IMR-90 (cell line): ENCODE data around the gene C17orf107. TPM values are rescaled to one million over a fixed set of nuclear protein-coding genes. Genes with fewer than 3 reads are reported as not detected.

Experiments used
- ATAC-seq: fragments of 200-7000 bp; cut with Tn5 transposase; 2 replicates; pipeline ENCODE4 v1.9.1; 2020; ENCODE audit warnings: low read depth, mild to moderate bottlenecking, moderate library complexity
- BruUV-seq: library from RNA; stranded (reverse); fragments of 400-500 nt; replicated peaks from 2 replicates; lab custom pipeline; 2021; lab: Mats Ljungman, UMichigan
- CTCF ChIA-PET: fragments of 300-600 bp; formaldehyde crosslinking; extraction: SDS; loops from one replicate; lab custom pipeline; 2021; ENCODE audit warnings: antibody characterized with exemption; lab: Yijun Ruan, JAX
- POLR2A ChIA-PET: fragments of 300-600 bp; sonication (Branson Sonifier 250); formaldehyde crosslinking; loops from one replicate; lab custom pipeline; 2022; ENCODE audit warnings: antibody characterized with exemption; ENCODE audit not compliant: unreplicated experiment; lab: Charles Lee
- DNase-seq: peaks from one replicate; pipeline ENCODE4 v3.0.0; 2013
- H2AFZ ChIP-seq: replicated peaks from 2 replicates; pipeline ENCODE3; 2013; ENCODE audit warnings: low read length, mild to moderate bottlenecking; ENCODE audit not compliant: poor library complexity
- H2AK5ac ChIP-seq: 2 replicates; pipeline ENCODE4 v1.6.1; 2013; ENCODE audit warnings: low read depth, low read length, inconsistent platforms
- H2AK9ac ChIP-seq: replicated peaks from 2 replicates; pipeline ENCODE3; 2013; ENCODE audit warnings: mild to moderate bottlenecking, low read depth, low read length, moderate library complexity; ENCODE audit not compliant: poor library complexity
- H2BK120ac ChIP-seq: 2 replicates; pipeline ENCODE4 v1.6.1; 2013; ENCODE audit warnings: low read depth, low read length, inconsistent platforms
- H2BK15ac ChIP-seq: 3 replicates; pipeline ENCODE4 v1.6.1; 2013; ENCODE audit warnings: low read depth, low read length, inconsistent platforms
- H2BK20ac ChIP-seq: 2 replicates; pipeline ENCODE4 v1.6.1; 2013; ENCODE audit warnings: low read depth, mild to moderate bottlenecking, inconsistent platforms, low read length, moderate library complexity
- H2BK5ac ChIP-seq: 2 replicates; pipeline ENCODE4 v1.6.1; 2013; ENCODE audit warnings: mild to moderate bottlenecking, low read depth, low read length, inconsistent platforms; ENCODE audit not compliant: poor library complexity, severe bottlenecking
- H3K14ac ChIP-seq: replicated peaks from 2 replicates; pipeline ENCODE4 v1.6.1; 2013; ENCODE audit warnings: low read depth, low read length, inconsistent platforms
- H3K18ac ChIP-seq: 2 replicates; pipeline ENCODE4 v1.6.1; 2013; ENCODE audit warnings: low read depth, low read length, control low read depth
- H3K23ac ChIP-seq: 2 replicates; pipeline ENCODE4 v1.6.1; 2013; ENCODE audit warnings: low read depth, low read length, inconsistent platforms
- H3K27ac ChIP-seq: 2 replicates; pipeline ENCODE4 v1.5.1; 2013; ENCODE audit warnings: mild to moderate bottlenecking, control low read depth, low read length; ENCODE audit not compliant: insufficient read depth
- H3K27me3 ChIP-seq: 2 replicates; pipeline ENCODE4 v1.6.1; 2013; ENCODE audit warnings: low read length; ENCODE audit not compliant: control insufficient read depth, insufficient read depth
- H3K36me3 ChIP-seq: 2 replicates; pipeline ENCODE4 v1.6.1; 2013; ENCODE audit warnings: low read length, mixed read lengths; ENCODE audit not compliant: control insufficient read depth, insufficient read depth
- H3K4ac ChIP-seq: 2 replicates; pipeline ENCODE4 v1.6.1; 2013; ENCODE audit warnings: low read depth, low read length, inconsistent platforms
- H3K4me1 ChIP-seq: 2 replicates; pipeline ENCODE4 v1.6.1; 2013; ENCODE audit warnings: low read length, mixed read lengths; ENCODE audit not compliant: control insufficient read depth, insufficient read depth
- H3K4me2 ChIP-seq: 2 replicates; pipeline ENCODE4 v1.6.1; 2013; ENCODE audit warnings: low read depth, mild to moderate bottlenecking, control low read depth, low read length, moderate library complexity
- H3K4me3 ChIP-seq: 2 replicates; pipeline ENCODE4 v1.5.1; 2013; ENCODE audit warnings: low read depth, mild to moderate bottlenecking, control low read depth, low read length, moderate library complexity; ENCODE audit not compliant: insufficient read depth
- H3K56ac ChIP-seq: 2 replicates; pipeline ENCODE4 v1.6.1; 2013; ENCODE audit warnings: low read length, inconsistent platforms; ENCODE audit not compliant: insufficient read depth; ENCODE audit errors: extremely low read depth
- H3K79me1 ChIP-seq, 2 experiments: 2 replicates each; pipeline ENCODE4 v1.6.1; 2013; ENCODE audit warnings: low read length in 2 of 2, inconsistent platforms in 1 of 2, low read depth in 1 of 2
- H3K9ac ChIP-seq: 2 replicates; pipeline ENCODE4 v1.6.1; 2013; ENCODE audit warnings: low read depth, low read length, control low read depth
- H3K9me1 ChIP-seq: 2 replicates; pipeline ENCODE4 v1.6.1; 2013; ENCODE audit warnings: low read length, inconsistent platforms; ENCODE audit not compliant: insufficient read depth
- H3K9me3 ChIP-seq: 2 replicates; pipeline ENCODE4 v1.6.1; 2013; ENCODE audit warnings: low read length; ENCODE audit not compliant: control insufficient read depth, insufficient read depth
- H4K20me1 ChIP-seq: 2 replicates; pipeline ENCODE4 v1.6.1; 2013; ENCODE audit warnings: low read length, inconsistent platforms; ENCODE audit not compliant: insufficient read depth
- H4K5ac ChIP-seq: 2 replicates; pipeline ENCODE4 v1.6.1; 2013; ENCODE audit warnings: mild to moderate bottlenecking, low read depth, low read length, control low read depth
- H4K8ac ChIP-seq, 2 experiments: 2 replicates each; pipeline ENCODE4 v1.6.1; 2013; ENCODE audit warnings: low read depth in 2 of 2, low read length in 2 of 2, control low read depth in 1 of 2, inconsistent platforms in 1 of 2
- H4K91ac ChIP-seq: 2 replicates; pipeline ENCODE4 v1.6.1; 2013; ENCODE audit warnings: low read depth, low read length, inconsistent platforms; ENCODE audit not compliant: insufficient read depth
- MXI1 ChIP-seq: IDR thresholded peaks from 2 replicates; pipeline ENCODE4 v1.6.1; 2012; ENCODE audit warnings: low read depth, mild to moderate bottlenecking, low read length, moderate library complexity, borderline replicate concordance
- WGBS, 2 experiments: methylation state at CpG; one replicate each; pipeline versions ENCODE4 v1.1.5 to v1.1.7; 2013; ENCODE audit warnings: missing lambda C conversion rate in 2 of 2; ENCODE audit not compliant: insufficient read length in 1 of 2; ENCODE audit errors: extremely low coverage in 2 of 2; 5-methylcytosine and 5-hydroxymethylcytosine counted together
- dilution Hi-C: fragments of 300-500 bp; cut with HindIII; formaldehyde crosslinking; loops from one replicate; pipeline ENCODE4 v1.14.3; 2018; ENCODE audit warnings: low sequenced_read_pairs; ENCODE audit not compliant: unreplicated experiment
- in situ Hi-C: fragments of 300-500 bp; cut with MboI; formaldehyde crosslinking; loops from 3 replicates; pipeline ENCODE4 v1.14.3; 2019; ENCODE audit warnings: low sequenced_read_pairs, inconsistent platforms, mixed read lengths
- intact Hi-C: fragments of 100-400 bp; cut with micrococcal nuclease; formaldehyde crosslinking; loops from 2 replicates; pipeline ENCODE4 v1.10.0; 2022
- polyA plus RNA-seq, 3 experiments: library from polyadenylated mRNA; depleted of rRNA; stranded (reverse); fragments of >200 nt; gene quantifications; 2 replicates each; pipeline ENCODE4 v1.2.3, GENCODE V29; 2012; ENCODE audit warnings: low replicate concordance in 1 of 3
- total RNA-seq: library from RNA; depleted of rRNA; stranded (reverse); fragments of >200 nt; gene quantifications from 2 replicates; pipeline ENCODE4 v1.2.3, GENCODE V29; 2012

C17orf107 gene
- total and polyA plus RNA-seq, 2 of the 4 experiments (the other 2 are of a cell fraction) = 0.54 to 0.82 TPM

GRCh38 chr17:4892499-4893221, 6.7 kb upstream of the C17orf107 start:
- Histone ChIP-seq H3K27ac (no peak overlapping the region), H4K5ac (no peak overlapping the region), H4K91ac (no peak overlapping the region), H3K79me1 (no peaks in the 10 kb centered on the region), H3K14ac (no peak overlapping the region), H3K4ac (no peak overlapping the region), H3K36me3 (peaks cover 63% of the 10 kb centered on the region), H2BK15ac (no peak overlapping the region), H3K18ac (no peak overlapping the region), H3K27me3 (no peaks in the 10 kb centered on the region), H2BK5ac (no peak overlapping the region), H3K9me1 (no peaks in the 10 kb centered on the region), H3K9ac (no peak overlapping the region), H2BK120ac (no peak overlapping the region), H3K23ac (no peak overlapping the region), H2BK20ac (no peak overlapping the region), H2AFZ (no peak overlapping the region), H2AK9ac (no peak overlapping the region), H4K20me1 (peaks cover 8% of the 10 kb centered on the region; the same call in 1 of the 2 replicates), H3K4me2 (no peak overlapping the region), H4K8ac (no peak overlapping the region), H3K4me1 (no peaks in the 10 kb centered on the region), H3K4me3 (no peak overlapping the region), H2AK5ac (no peak overlapping the region), H3K9me3 (no peaks in the 10 kb centered on the region), H3K56ac (no peak overlapping the region)
- POLR2A ChIA-PET = no interaction called here
- CTCF ChIA-PET = no interaction called here
- DNase-seq = no peak
- dilution Hi-C loops = no loop called here
- no peak for TF ChIP-seq MXI1
- intact Hi-C loops = no loop called here
- no TSS peak for BruUV-seq
- 100% methylated on average over 2 of the region's 23 CpGs; no CpG with 5 or more reads in 1 of the 2 experiments for WGBS, 2 experiments
- in situ Hi-C loops = no loop called here
- ATAC-seq = no peak
